NCI-H748 (cell line): ENCODE data around the gene CD83.
"Not testable (repeated sequence)": the region's sequence is repeated elsewhere in the genome, so short reads cannot be mapped to it uniquely, and the experiment has no call there.

ENCODE experiments used
- DNase-seq: peaks from one replicate; lab custom pipeline; 2025; ENCODE audit not compliant: unreplicated experiment; lab: John Stamatoyannopoulos, UW

CD83 gene

GRCh38 chr6:14146506-14147096 lies 29.0 kb downstream of the CD83 start:
- no peak for DNase-seq

DNA sequence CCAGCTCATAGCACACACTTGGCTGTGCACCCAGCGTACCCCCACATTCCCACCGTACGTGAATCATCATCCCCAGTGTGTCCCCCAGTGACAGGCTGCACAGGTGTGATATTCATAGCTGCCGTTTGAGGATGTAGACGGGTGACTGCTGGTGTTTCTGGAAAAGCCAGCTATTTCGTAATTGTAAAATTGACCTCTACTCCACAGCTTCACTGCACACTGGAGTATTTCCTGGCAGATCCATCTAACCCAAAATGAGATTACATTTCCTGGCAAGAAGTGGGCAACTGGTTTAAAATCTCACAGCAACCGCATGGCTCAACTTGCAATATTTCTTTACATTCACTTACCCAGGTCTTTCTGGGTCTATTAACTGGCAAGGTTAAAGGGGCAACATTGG lies 30.3 kb downstream of the CD83 start:
- no peak for DNase-seq

DNA sequence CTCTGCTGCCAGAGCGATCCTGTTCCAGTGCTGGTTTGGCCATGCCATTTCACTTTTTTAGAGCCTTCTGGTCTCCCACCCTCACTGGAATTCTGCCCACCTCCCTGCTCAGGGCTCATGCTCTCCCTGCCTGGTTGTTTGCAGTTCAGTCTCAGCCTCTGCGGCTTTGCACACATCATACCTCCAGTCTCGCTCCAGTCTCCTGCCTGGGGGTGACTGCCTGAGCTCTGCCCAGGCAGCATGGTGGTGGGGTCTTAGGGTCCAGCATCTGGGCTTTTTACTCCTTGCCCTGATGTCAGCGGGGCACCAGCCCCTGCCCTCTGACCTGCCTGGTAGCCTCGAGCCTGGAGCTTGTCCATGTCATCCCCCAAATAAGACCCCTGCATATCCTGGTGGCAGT lies 30.9 kb downstream of the CD83 start:
- DNase-seq = no peak

DNA sequence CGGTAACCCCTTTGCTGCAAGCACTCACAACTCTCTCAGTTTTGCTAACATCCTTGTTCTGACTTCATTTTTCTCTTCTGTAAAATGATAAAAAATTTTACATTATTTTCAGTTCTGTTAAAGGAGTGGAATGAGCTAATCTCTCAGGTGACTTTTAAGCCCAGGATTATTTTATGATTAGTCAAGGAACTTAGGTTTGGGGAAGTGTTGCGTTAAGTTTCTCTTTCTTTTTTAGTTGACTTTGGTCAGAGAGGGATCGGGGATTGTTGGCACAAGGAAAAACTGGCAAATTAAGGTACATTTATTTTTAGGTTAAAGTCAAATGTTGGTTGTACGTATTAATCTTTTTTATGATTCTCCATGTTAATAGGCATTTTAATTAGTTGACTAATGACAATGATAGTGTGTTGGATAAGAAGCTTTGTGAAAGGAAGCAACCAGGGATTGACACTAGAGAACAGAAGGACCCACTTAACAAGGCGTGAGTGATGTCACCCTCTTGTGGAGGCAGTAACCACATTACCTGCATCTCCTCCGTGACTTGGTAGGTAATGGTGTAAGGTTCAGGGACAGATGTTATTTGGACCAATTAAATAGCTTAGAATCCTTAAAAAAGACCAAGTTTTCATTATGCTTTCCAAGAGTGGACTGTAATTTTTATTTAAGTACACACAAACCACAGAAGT lies 31.6 kb downstream of the CD83 start:
- peak; percentile 33 for DNase-seq

GRCh38 chr6:14149739-14150130 lies 32.2 kb downstream of the CD83 start:
- DNase-seq = no peak

- DNase-seq = not testable (repeated sequence)
These were observed 33.7 kb downstream of the CD83 start for GRCh38 chr6:14151300-14151699.

- DNase-seq = no peak
These were observed 34.2 kb downstream of the CD83 start for GRCh38 chr6:14151773-14152172.

DNA sequence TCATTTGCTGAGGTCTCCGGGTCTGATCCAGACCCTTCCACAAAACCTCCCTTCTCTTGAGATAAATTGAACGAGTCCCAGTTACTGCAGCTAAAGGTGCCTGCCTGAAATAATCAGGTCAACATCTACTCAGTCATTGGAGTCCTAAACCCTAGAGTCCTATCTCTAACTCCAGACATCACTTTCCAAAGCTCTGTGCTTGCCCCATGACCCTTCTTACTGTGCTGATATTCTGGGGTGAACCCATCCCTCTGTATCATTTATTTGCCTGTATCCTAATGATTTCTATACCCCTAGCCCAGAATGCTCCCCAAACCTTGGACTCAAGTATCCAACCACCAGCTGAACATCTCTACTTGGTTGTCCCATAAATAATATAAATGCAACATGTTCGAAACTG lies 35.7 kb downstream of the CD83 start:
- DNase-seq = no peak

- no peak for DNase-seq
These were observed 41.5 kb downstream of the CD83 start for GRCh38 chr6:14159090-14159489.

DNA sequence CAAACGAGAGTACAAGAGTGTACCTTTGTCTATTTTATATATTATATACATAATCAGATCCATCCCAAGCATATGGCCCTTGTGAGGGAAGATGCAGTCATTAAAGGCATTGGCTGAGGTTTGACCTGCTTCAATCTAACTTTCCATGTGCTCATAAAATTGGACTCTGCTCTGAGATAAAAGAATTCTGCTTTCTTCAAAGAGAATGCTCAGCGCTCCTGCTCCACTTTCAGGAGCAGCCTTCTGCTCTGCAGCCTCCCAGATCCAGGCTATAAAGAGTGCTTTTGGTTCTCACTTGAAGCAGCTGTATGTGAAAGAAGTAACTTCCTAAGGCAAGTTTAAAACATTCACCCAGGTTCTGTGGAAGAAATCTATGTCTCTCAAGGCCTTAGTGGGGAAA lies 45.3 kb downstream of the CD83 start:
- DNase-seq = no peak

DNA sequence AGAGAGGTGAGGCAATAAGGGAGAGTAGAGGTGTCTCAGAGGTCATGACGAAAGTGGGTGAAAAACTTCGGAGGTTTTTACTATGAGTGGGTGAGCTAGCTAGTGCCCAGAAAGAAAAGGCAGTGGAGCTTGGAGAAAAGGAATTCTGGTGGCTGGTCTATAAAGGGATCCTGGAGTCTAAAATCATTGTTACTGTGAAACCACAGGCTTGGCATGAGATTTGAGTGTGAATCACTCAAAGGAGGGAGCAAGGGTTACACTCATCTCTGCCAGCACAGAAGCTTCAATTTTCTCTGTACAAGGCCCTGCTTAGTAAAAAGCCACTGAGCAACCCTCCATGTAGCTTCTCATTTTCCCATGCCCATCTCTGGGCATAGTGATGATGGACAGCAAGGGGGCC lies 47.5 kb downstream of the CD83 start:
- no peak for DNase-seq

DNA sequence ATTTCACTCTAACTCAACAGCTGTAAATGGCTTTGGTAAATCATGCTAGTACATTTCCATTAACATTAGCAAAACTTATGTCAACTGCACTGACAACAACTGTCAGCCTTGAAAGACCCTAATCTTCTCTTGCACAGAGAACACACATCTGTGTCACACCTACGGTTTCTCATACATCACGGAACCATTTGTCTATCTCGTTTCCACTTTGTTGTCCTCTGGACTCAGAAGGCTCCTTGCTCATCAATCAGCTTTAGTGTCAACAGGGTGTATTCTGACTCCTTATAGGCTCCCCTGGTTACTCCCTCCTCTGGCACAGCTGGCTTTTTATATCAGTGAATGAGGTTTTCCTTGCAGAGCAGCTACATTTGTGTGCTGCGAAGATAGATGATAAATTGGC lies 49.3 kb downstream of the CD83 start:
- DNase-seq = no peak

DNA sequence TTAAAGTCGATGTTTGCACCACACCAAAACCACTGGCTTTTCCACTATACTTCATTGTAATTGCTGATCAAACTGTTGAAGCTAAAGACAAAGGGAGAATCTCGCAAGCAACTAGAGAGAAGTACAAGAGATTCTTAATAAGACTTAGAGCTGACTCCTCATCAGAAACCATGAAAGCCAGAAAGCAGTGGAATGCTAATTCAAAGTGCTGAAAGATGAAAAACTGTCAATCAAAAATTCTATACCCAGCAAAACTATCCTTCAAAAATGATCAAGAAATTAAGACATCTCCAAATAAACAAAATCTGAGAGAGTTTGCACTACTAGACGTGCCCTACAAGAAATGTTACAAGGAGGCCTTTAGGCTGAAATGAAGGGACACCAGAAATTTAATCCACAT lies 52.6 kb downstream of the CD83 start:
- DNase-seq = no peak

- no peak for DNase-seq
These were observed 55.0 kb downstream of the CD83 start for GRCh38 chr6:14172562-14172961.

DNA sequence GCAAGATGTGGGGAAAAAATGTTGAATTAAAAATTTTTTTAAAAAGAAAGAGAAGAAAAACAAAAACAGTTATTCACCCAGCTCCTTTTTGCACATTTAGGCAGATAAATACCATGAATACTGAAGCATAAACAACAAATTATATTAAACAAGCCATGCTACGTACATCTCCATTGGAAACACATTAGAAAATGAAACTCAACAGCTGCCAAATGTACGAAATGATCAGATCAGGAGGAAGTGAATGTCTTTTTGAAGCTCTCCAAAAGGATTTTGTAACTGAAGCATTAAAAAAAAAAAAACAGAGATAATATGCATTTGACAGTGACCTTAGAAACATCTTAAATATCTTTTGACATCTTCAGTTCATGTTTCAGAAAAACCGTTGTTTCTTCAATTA lies 56.7 kb downstream of the CD83 start:
- DNase-seq = no peak

- DNase-seq = no peak
These were observed 57.4 kb downstream of the CD83 start for GRCh38 chr6:14174996-14175395.

DNA sequence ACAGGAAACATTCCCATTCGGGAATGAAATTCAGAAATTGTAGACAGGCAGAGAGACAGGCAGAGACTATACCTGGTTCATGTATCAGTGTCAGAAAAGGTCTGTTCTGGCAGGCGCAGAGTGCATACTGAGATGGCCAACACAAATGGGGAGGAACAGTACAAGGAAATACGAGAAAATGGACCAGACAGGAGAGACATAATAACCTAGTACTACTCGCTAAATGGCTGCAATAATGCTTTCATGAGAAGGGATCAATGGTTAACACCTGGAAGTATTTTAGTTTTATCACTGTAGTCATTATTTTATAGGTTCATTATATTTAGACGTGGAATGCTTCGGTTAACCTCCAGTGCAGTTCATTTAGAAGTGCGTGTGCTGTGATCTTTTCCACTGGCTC lies 58.9 kb downstream of the CD83 start:
- no peak for DNase-seq

DNA sequence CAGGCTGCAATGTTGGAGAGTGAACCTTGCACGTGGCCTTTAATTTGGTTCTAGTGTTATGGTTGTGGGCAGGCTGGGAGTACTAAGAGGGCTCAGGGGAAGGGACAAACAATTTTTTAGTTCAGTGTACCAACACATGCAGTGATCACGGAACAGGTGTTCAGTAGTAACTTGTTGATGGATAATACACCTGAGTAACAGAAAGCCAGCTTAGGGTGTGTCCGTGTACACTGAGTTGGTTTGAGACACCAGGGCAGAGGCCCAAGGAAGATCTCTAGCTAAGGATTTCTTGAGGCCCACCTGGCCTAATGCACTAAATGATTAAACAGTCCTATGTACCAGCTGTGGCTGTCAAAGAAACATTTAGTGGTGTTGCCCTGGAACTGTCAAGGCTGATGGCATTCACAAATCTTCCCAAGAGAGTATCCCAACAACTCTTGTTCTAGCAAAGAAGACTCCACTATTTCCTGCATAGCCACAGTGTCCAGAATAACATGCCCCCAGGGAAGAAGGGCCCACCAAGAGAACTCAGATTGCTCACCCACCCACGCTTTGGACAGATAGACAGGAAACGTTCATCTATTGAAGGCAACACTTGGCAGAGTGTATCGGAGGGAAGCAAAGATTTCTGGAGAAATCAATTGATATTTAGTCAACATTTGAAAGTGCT lies 60.0 kb downstream of the CD83 start:
- DNase-seq = no peak

GRCh38 chr6:14178083-14178445 lies 60.5 kb downstream of the CD83 start:
- no peak for DNase-seq

GRCh38 chr6:14180609-14181008 lies 63.0 kb downstream of the CD83 start:
- no peak for DNase-seq

- no peak for DNase-seq
These were observed 65.3 kb downstream of the CD83 start for GRCh38 chr6:14182916-14183315.
